GM20000 (cell line): Measurements from ENCODE around the gene IL20.

ENCODE experiments used
- DNase-seq: peaks from one replicate; pipeline ENCODE4 v3.0.0; 2012; ENCODE audit warnings: low spot score
- CTCF ChIP-seq: IDR thresholded peaks from 2 replicates; pipeline ENCODE4 v1.5.1; 2012; ENCODE audit warnings: mild to moderate bottlenecking, control low read depth; ENCODE audit errors: extremely low read depth, missing control alignments

IL20 gene

GRCh38 chr1:206833801-206834200 is 31.6 kb upstream of the IL20 start:
- TF ChIP-seq CTCF, result no peak
- no peak for DNase-seq

GRCh38 chr1:206834217-206834616 is 31.2 kb upstream of the IL20 start:
- DNase-seq, result no peak
- no peak for TF ChIP-seq CTCF

- DNase-seq, result no peak
- no peak for TF ChIP-seq CTCF
Measured at GRCh38 chr1:206834711-206835110, 30.7 kb upstream of the IL20 start.

- TF ChIP-seq CTCF, result no peak
- DNase-seq, result no peak
Measured at GRCh38 chr1:206835186-206835585, 30.2 kb upstream of the IL20 start.

- TF ChIP-seq CTCF, result no peak
- no peak for DNase-seq
Measured at GRCh38 chr1:206836111-206836510, 29.3 kb upstream of the IL20 start.

- no peak for TF ChIP-seq CTCF
- DNase-seq, result no peak
Measured at GRCh38 chr1:206839006-206839560, 26.3 kb upstream of the IL20 start.

- no peak for TF ChIP-seq CTCF
Measured at GRCh38 chr1:206839857-206840256, 25.6 kb upstream of the IL20 start.

More at GRCh38 chr1:206839857-206840256, 25.6 kb upstream of the IL20 start:
- DNase-seq, result no peak
